Prostate gland (tissue), 2 donors: ENCODE results near the gene MED15.

ENCODE experiments used
- CTCF ChIP-seq, 4 experiments: fragments of 200-600 bp in 2 of 4; fragments of 450-650 bp in 2 of 4; sonication (generic) in 2 of 4; IDR thresholded peaks; 1 replicate in 3 of 4; 2 replicates in 1 of 4; pipeline ENCODE4 v1.5.1; 2016 to 2019; ENCODE audit warnings: antibody characterized with exemption in 4 of 4, mild to moderate bottlenecking in 2 of 4, moderate library complexity in 2 of 4
- POLR2A ChIP-seq: fragments of 450-650 bp; IDR thresholded peaks from one replicate; pipeline ENCODE4 v1.6.1; 2016; ENCODE audit warnings: antibody characterized with exemption, mild to moderate bottlenecking
- POLR2AphosphoS5 ChIP-seq: sonication (generic); formaldehyde crosslinking; IDR thresholded peaks from one replicate; pipeline ENCODE4 v1.6.1; 2017; ENCODE audit warnings: antibody characterized with exemption

DNA sequence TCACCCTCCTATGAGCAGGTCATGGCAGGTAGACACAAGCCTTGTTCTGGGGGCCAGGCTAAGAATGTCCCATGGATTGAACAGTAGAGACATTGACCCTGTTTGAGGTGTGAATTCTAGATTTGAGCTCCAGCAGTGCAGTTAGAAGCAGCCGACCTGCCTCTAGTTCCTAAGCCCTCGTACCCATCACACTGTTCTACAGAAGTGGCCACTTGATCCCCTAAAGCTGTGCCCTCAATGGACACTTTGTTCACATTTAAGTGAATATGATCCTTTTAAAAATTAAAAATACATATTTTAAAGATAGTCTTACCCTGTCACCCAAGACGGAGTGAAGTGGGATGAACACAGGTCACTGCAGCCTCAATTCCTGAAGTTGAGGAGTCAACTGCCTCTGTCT, 122.0 kb downstream of the MED15 start:
- TF ChIP-seq CTCF (IDR thresholded peaks at IDR 0.05) (no peak), POLR2A (no peak), POLR2AphosphoS5 (no peak)
